Naive thymus-derived CD4-positive, alpha-beta T cell (primary cell): ENCODE data around the gene PKM. TPM values are rescaled to one million over a fixed set of nuclear protein-coding genes. Genes with fewer than 3 reads are reported as not detected.

Experiments
- ATAC-seq: fragments of 150-1000 bp; cut with Tn5 transposase; 2 replicates; pipeline ENCODE4 v1.10.0; 2021; ENCODE audit warnings: mild to moderate bottlenecking, moderate library complexity
- CTCF ChIA-PET: fragments of 350-600 bp; sonication (Branson Sonifier 250); formaldehyde crosslinking; loops from one replicate; lab custom pipeline; 2021; ENCODE audit warnings: antibody characterized with exemption; lab: Charles Lee
- POLR2A ChIA-PET: fragments of 350-600 bp; sonication (Branson Sonifier 250); formaldehyde crosslinking; loops from one replicate; lab custom pipeline; 2021; ENCODE audit warnings: antibody characterized with exemption, inconsistent platforms; lab: Charles Lee
- DNase-seq, 9 donors: peaks; one replicate each; pipeline versions ENCODE4 v3.0.0 to v3.0.0-alpha.2; 2020 to 2022; ENCODE audit warnings: mixed read lengths in 1 of 9
- H3K27ac ChIP-seq: one replicate; pipeline ENCODE4 v1.7.0; 2013; ENCODE audit warnings: mild to moderate bottlenecking, low read depth, low read length, moderate library complexity
- H3K27me3 ChIP-seq, 2 donors: one replicate each; pipeline ENCODE4 v1.7.0; 2013; ENCODE audit warnings: low read length in 2 of 2, mild to moderate bottlenecking in 2 of 2, moderate library complexity in 2 of 2; ENCODE audit not compliant: control insufficient read depth in 2 of 2, insufficient read depth in 2 of 2
- H3K36me3 ChIP-seq, 3 experiments: 1 replicate in 2 of 3; 2 replicates in 1 of 3; pipeline ENCODE4 v1.7.0; 2013; ENCODE audit warnings: low read length in 3 of 3, mild to moderate bottlenecking in 3 of 3, moderate library complexity in 1 of 3; ENCODE audit not compliant: insufficient read depth in 3 of 3, control insufficient read depth in 2 of 3
- H3K4me1 ChIP-seq, 2 donors: one replicate each; pipeline ENCODE4 v1.7.0; 2013; ENCODE audit warnings: low read length in 2 of 2, mild to moderate bottlenecking in 2 of 2, moderate library complexity in 1 of 2; ENCODE audit not compliant: control insufficient read depth in 2 of 2, insufficient read depth in 2 of 2
- H3K4me3 ChIP-seq: 2 replicates; pipeline ENCODE4 v1.7.0; 2013; ENCODE audit warnings: mild to moderate bottlenecking, low read length
- H3K9me3 ChIP-seq, 3 experiments: 1 replicate in 2 of 3; 2 replicates in 1 of 3; pipeline ENCODE4 v1.7.0; 2013; ENCODE audit warnings: low read length in 3 of 3; ENCODE audit not compliant: control insufficient read depth in 2 of 3
- H3K27ac Mint-ChIP-seq, 9 donors: one replicate each; pipeline ENCODE4 v1.8.0; 2020 to 2022; ENCODE audit warnings: mixed read lengths in 9 of 9, mild to moderate bottlenecking in 8 of 9, moderate library complexity in 5 of 9, inconsistent platforms in 2 of 9
- H3K27me3 Mint-ChIP-seq, 5 donors: one replicate each; pipeline ENCODE4 v1.8.0; 2021 to 2022; ENCODE audit warnings: mixed read lengths in 5 of 5, mild to moderate bottlenecking in 1 of 5
- H3K36me3 Mint-ChIP-seq, 5 donors: one replicate each; pipeline ENCODE4 v1.8.0; 2020 to 2022; ENCODE audit warnings: mixed read lengths in 5 of 5, mild to moderate bottlenecking in 3 of 5, inconsistent platforms in 1 of 5
- H3K4me1 Mint-ChIP-seq, 7 donors: one replicate each; pipeline ENCODE4 v1.8.0; 2020 to 2022; ENCODE audit warnings: mixed read lengths in 7 of 7, mild to moderate bottlenecking in 3 of 7, inconsistent platforms in 1 of 7
- H3K4me3 Mint-ChIP-seq, 10 donors: one replicate each; pipeline ENCODE4 v1.8.0; 2020 to 2022; ENCODE audit warnings: mild to moderate bottlenecking in 10 of 10, mixed read lengths in 10 of 10, moderate library complexity in 6 of 10, inconsistent platforms in 2 of 10
- H3K9me3 Mint-ChIP-seq, 11 donors: one replicate each; pipeline ENCODE4 v1.8.0; 2020 to 2022; ENCODE audit warnings: mixed read lengths in 11 of 11, mild to moderate bottlenecking in 4 of 11, inconsistent platforms in 1 of 11, moderate library complexity in 1 of 11
- intact Hi-C, 2 donors: fragments of 100-400 bp; cut with micrococcal nuclease; formaldehyde crosslinking; loops; one replicate each; pipeline ENCODE4 v1.15.1; 2023
- polyA plus RNA-seq, 2 donors: library from polyadenylated mRNA; unstranded; fragments of 300-500 nt; fragmentation: Illumina TruSeq; gene quantifications; one replicate each; pipeline ENCODE4 v1.2.3, GENCODE V29; 2021
- total RNA-seq, 6 experiments: library from RNA in 5 of 6; stranded (reverse) in 5 of 6; gene quantifications; 1 replicate in 5 of 6; 2 replicates in 1 of 6; pipeline ENCODE4 v1.2.3 and lab custom pipeline; 2021 to 2026

PKM gene
- total and polyA plus RNA-seq, 7 experiments from 2014 or later = 237 to 1,627 (median 357) TPM

DNA sequence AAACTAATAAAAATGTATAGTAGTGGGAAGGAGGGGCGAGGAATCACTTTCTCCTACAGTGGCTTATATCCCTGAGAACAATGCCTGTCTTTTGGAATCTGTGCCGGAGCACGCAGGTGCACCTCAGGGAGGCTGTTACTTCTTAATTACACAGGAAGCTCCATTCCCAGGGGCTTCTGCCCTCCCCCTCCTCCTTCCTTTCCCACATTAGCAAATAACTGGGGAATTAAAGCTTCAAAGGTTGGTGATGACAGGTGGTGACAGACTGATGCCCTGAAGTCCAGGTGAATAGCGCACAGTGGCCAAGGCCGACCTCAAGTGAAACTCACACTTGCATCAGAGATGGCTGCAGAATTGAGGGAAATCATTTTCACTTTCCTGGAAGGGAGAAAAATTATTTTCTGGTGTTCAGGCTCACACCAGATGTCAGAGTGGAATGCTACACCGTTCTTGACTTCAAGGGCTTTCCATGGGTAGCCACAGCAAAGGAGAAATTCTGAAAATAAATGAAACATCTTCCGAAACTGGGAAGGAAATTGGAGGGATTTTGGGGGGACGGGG lies 37.1 kb downstream of the PKM start:
- Mint-ChIP-seq H3K27me3 (peaks cover 29 to 40% (median 37%) of the 10 kb centered on the region in 5 donors), H3K4me3 (no peak overlapping the region), H3K4me1 (peaks cover 0 to 12% (median 8%) of the 10 kb centered on the region in 7 donors), H3K36me3 (peaks cover 0 to 12% (median 5%) of the 10 kb centered on the region in 5 donors), H3K9me3 (no peaks in the 10 kb centered on the region), H3K27ac (no peak overlapping the region)
- intact Hi-C loops = loop anchor here (10.0 kb wide), 2 partner anchors 79 to 341 kb away; partner anchors contain the start of genes MYO9A (in 1 of the 2) and SENP8 (in 1 of the 2)
- no peaks in the 10 kb centered on the region for H3K4me1 ChIP-seq
- H3K36me3 ChIP-seq = peaks cover 0 to 8% (median 0%) of the 10 kb centered on the region in 3 experiments
- ChIA-PET CTCF (no interaction called here), POLR2A (no interaction called here)
- ATAC-seq (no peak), DNase-seq (no peak)
- H3K4me3 ChIP-seq = no peak overlapping the region
- H3K27ac ChIP-seq = no peak overlapping the region
- H3K27me3 ChIP-seq = no peaks in the 10 kb centered on the region
- no peaks in the 10 kb centered on the region for H3K9me3 ChIP-seq

DNA sequence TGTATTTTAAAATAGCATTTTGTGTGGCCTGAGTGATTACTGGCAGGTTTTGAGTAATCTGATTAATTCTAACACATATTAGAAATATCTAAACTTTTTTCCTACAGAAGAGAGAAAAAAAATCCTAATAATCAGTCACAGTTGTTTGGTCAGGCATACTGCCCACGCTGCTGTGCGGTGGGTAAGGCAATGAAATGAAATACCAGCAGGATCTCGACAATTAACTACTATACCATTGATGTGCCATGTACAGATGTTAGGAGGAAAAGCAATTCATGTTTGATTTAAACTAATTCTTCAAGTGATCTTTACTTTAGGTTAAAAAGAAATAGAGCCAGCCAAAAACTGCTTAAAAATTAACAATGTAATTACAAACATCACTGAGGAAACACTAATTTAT lies 38.6 kb downstream of the PKM start:
- DNase-seq (no peak), ATAC-seq (no peak)
- POLR2A ChIA-PET = no interaction called here
- intact Hi-C loops = loop anchor here (10.0 kb wide), 2 partner anchors 78 to 342 kb away; partner anchors contain the start of genes MYO9A (in 1 of the 2) and SENP8 (in 1 of the 2)
- H3K9me3 Mint-ChIP-seq = no peaks in the 10 kb centered on the region
- no peaks in the 10 kb centered on the region for H3K4me1 ChIP-seq
- H3K27me3 ChIP-seq = no peaks in the 10 kb centered on the region
- peaks cover 23 to 46% (median 31%) of the 10 kb centered on the region in 5 donors for H3K27me3 Mint-ChIP-seq
- H3K36me3 ChIP-seq = no peaks in the 10 kb centered on the region
- H3K4me3 Mint-ChIP-seq = no peak overlapping the region
- peaks cover 0 to 1% (median 0%) of the 10 kb centered on the region in 5 donors for H3K36me3 Mint-ChIP-seq
- H3K4me3 ChIP-seq = no peak overlapping the region
- no peak overlapping the region for H3K27ac ChIP-seq
- CTCF ChIA-PET = no interaction called here
- no peaks in the 10 kb centered on the region for H3K9me3 ChIP-seq
- H3K27ac Mint-ChIP-seq = no peak overlapping the region
- peaks cover 0 to 5% (median 0%) of the 10 kb centered on the region in 7 donors for H3K4me1 Mint-ChIP-seq

DNA sequence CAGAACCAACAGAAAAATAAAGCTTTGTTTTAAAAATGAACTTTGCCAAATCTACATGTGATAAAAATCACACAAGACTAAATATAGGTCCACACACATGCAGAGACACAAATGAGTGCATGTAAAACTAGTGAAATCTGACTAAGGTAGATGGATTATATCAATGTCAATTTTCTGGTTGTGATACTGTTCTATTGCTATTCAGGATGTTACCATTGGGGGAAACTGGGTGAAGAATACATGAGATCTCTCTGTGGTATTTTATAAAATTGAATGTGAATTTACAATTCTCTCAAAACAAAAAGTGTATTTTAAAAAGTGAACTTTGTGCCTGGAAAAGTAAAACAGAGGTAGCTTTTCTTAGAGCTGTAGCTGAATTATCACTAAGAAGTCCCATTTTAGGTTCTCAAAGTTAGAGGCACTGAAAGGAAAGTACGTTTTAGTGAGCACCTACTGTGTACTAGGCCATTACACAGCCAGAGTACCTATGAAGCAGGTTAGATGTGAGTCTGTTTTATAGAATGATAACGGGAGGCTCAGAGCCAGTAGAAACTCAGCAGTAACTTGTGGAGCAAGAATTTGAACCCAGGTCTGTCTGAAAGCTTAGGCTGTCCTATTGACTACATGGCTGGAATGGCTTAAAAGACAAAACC lies 41.6 kb downstream of the PKM start:
- Mint-ChIP-seq H3K27me3 (peaks cover 18 to 57% (median 25%) of the 10 kb centered on the region in 5 donors), H3K27ac (no peak overlapping the region), H3K9me3 (no peaks in the 10 kb centered on the region), H3K4me3 (no peak overlapping the region), H3K4me1 (no peaks in the 10 kb centered on the region), H3K36me3 (no peaks in the 10 kb centered on the region)
- ATAC-seq = no peak
- no peaks in the 10 kb centered on the region for H3K4me1 ChIP-seq
- POLR2A ChIA-PET = no interaction called here
- intact Hi-C loops = no loop called here
- H3K9me3 ChIP-seq = no peaks in the 10 kb centered on the region
- H3K4me3 ChIP-seq = no peak overlapping the region
- DNase-seq = no peak
- H3K36me3 ChIP-seq = no peaks in the 10 kb centered on the region
- no peak overlapping the region for H3K27ac ChIP-seq
- CTCF ChIA-PET = interaction anchor here (1.2 kb wide), 1 partner anchor 12 kb away, joined by 3 read pairs; no protein-coding TSS in a partner anchor
- H3K27me3 ChIP-seq = no peaks in the 10 kb centered on the region

DNA sequence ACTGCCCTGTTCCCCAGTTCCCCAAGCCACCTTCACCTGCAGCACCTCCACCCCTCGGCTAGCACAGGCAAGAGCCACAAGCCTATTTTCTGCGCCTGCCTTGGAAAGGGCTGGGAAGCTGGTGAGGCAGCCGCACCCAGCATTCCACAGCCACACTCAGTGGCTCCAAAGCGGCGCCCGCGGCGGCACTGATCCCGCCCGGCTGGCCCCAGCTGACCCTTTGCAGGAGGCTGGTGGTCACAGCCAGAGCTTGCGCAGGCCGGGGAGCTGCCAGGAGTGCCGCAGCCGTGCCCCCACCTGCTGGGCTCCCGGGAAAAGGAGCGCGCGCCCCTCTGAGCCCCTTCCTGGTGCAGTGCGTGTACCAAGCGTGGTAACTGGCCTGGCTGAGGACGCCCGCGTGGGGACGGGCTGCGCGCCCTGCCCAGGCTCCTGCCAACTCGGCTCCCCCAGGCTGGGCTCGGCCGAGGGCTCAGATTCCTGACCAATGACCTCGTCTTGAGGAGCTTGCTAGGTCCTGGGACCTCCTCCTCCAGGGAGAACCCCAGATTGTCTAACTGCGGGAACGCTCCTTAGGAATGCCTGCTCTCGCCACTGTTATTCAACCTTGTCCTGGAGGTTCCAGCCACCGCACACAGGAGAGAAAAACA lies 46.7 kb downstream of the PKM start:
- Mint-ChIP-seq H3K27me3 (peaks cover 26 to 66% (median 34%) of the 10 kb centered on the region in 5 donors), H3K36me3 (no peaks in the 10 kb centered on the region), H3K4me1 (no peaks in the 10 kb centered on the region), H3K9me3 (no peaks in the 10 kb centered on the region), H3K27ac (no peak overlapping the region), H3K4me3 (no peak overlapping the region)
- CTCF ChIA-PET = no interaction called here
- DNase-seq (peak in 1 of 9 donors; percentile 18), ATAC-seq (no peak)
- Histone ChIP-seq H3K9me3 (no peaks in the 10 kb centered on the region), H3K27me3 (no peaks in the 10 kb centered on the region), H3K4me1 (no peaks in the 10 kb centered on the region), H3K4me3 (no peak overlapping the region), H3K27ac (no peak overlapping the region), H3K36me3 (no peaks in the 10 kb centered on the region)
- intact Hi-C loops = no loop called here
- POLR2A ChIA-PET = no interaction called here

DNA sequence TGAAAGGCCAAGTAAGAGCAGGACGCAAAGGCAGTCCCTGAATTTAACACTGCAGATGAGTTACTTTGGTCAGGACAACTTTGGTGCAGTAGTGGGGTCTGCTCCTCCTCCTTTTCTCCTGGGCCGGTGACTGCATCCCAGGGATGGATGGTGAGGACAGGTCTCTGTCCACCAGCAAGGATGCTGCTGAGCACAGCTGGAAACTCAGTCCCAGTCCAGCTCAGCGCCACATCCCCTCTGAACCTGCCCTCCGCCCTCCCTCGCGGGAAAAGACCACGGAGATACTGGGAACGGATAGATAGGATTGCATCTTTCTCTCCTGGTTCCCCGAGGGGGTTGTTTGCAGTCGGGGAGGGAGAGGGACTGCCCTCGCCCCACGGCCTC lies 47.2 kb downstream of the PKM start:
- no peaks in the 10 kb centered on the region for H3K9me3 ChIP-seq
- ATAC-seq (no peak), DNase-seq (no peak)
- H3K4me1 ChIP-seq = no peaks in the 10 kb centered on the region
- H3K27me3 ChIP-seq = no peaks in the 10 kb centered on the region
- Mint-ChIP-seq H3K27ac (no peak overlapping the region), H3K36me3 (no peaks in the 10 kb centered on the region), H3K9me3 (no peaks in the 10 kb centered on the region), H3K4me1 (no peaks in the 10 kb centered on the region), H3K4me3 (no peak overlapping the region), H3K27me3 (peaks cover 23 to 62% (median 34%) of the 10 kb centered on the region in 5 donors)
- intact Hi-C loops = no loop called here
- CTCF ChIA-PET = no interaction called here
- no peaks in the 10 kb centered on the region for H3K36me3 ChIP-seq
- no peak overlapping the region for H3K4me3 ChIP-seq
- no peak overlapping the region for H3K27ac ChIP-seq
- POLR2A ChIA-PET = no interaction called here

DNA sequence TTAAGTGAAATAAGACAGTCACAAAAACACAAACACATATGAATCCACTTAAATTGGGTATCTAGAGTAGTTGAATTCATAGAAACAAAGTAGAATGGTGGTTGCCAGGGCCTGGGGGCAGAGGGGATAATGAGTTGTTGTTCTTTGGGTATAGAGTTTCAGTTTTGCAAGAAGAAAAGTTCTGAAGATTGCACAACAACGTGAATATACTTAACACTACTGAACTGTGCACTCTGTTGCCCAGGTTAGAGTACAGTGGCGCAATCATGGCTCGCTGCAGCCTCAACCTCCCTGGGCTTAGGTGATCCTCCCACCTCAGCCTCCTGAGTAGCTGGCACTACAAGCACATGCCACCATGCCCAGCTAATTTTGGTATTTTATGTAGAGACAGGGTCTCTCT lies 48.3 kb downstream of the PKM start:
- H3K9me3 ChIP-seq = no peaks in the 10 kb centered on the region
- H3K36me3 Mint-ChIP-seq = no peaks in the 10 kb centered on the region
- no peaks in the 10 kb centered on the region for H3K4me1 ChIP-seq
- POLR2A ChIA-PET = no interaction called here
- H3K27me3 Mint-ChIP-seq = peaks cover 23 to 54% (median 34%) of the 10 kb centered on the region in 5 donors
- no peaks in the 10 kb centered on the region for H3K36me3 ChIP-seq
- no peak for DNase-seq
- H3K27me3 ChIP-seq = no peaks in the 10 kb centered on the region
- CTCF ChIA-PET = no interaction called here
- intact Hi-C loops = no loop called here
- no peak overlapping the region for H3K4me3 Mint-ChIP-seq
- no peaks in the 10 kb centered on the region for H3K9me3 Mint-ChIP-seq
- no peak for ATAC-seq
- H3K4me3 ChIP-seq = no peak overlapping the region
- H3K27ac Mint-ChIP-seq = no peak overlapping the region
- H3K27ac ChIP-seq = no peak overlapping the region
- H3K4me1 Mint-ChIP-seq = no peaks in the 10 kb centered on the region
